ENCODE results near the gene DPF3. TPM values are rescaled to one million over a fixed set of nuclear protein-coding genes. Genes with fewer than 3 reads are reported as not detected.
A peak's percentile ranks its signal among the peaks of the same experiment; 100 is the strongest.

The DPF3 gene
- total and polyA plus RNA-seq, 9 of the 15 experiments (the other 6 are each of a cell fraction or from before 2014, with no cell fraction given) = 0.21 to 4.9 (median 1.2) TPM

- TF ChIP-seq MYC (IDR thresholded peaks at IDR 0.05; ENCODE audit: low read depth, low read length) (peak; percentile 81), MYC (CRISPR knock-in tag; IDR thresholded peaks at IDR 0.05; ENCODE audit: borderline replicate concordance, low read depth) (peak; percentile 79; the same call in 1 of the 2 replicates), SAP30 (IDR thresholded peaks at IDR 0.05; ENCODE audit: borderline replicate concordance, insufficient read depth, low read depth, low read length, poor library complexity, severe bottlenecking) (peak; percentile 99), ZNF695 (CRISPR knock-in tag; IDR thresholded peaks at IDR 0.05) (no peak), ZC3H11A (IDR thresholded peaks at IDR 0.05; ENCODE audit: low read depth, low read length) (no peak), ZNF444 (CRISPR knock-in tag; IDR thresholded peaks at IDR 0.05) (no peak), POLR2G (IDR thresholded peaks at IDR 0.05; ENCODE audit: low read depth, low read length) (peak; percentile 79), ZNF197 (CRISPR knock-in tag; IDR thresholded peaks at IDR 0.05; ENCODE audit: low read depth) (no peak), HDAC2 (IDR thresholded peaks at IDR 0.05) (peak; percentile 67; the same call in 1 of the 2 replicates), TBP (optimal IDR thresholded peaks at IDR 0.05; ENCODE audit: low read depth, low read length) (peak; percentile 68), FOS (IDR thresholded peaks at IDR 0.05; ENCODE audit: extremely low read depth, insufficient read length) (peak; percentile 90), ASH1L (IDR thresholded peaks at IDR 0.05; ENCODE audit: borderline replicate concordance, low read depth, partially characterized antibody) (peak; percentile 90), IRF2 (CRISPR knock-in tag; IDR thresholded peaks at IDR 0.05) (no peak), CREB1 (IDR thresholded peaks at IDR 0.05) (no peak), CREB1 (CRISPR knock-in tag; IDR thresholded peaks at IDR 0.05) (peak; percentile 66; the same call in 1 of the 2 replicates), MEF2D (tag; conservative IDR thresholded peaks at IDR 0.05; ENCODE audit: low read depth) (no peak), ZNF707 (CRISPR knock-in tag; conservative IDR thresholded peaks at IDR 0.05) (no peak)
- TF ChIP-seq, protein P1, sequence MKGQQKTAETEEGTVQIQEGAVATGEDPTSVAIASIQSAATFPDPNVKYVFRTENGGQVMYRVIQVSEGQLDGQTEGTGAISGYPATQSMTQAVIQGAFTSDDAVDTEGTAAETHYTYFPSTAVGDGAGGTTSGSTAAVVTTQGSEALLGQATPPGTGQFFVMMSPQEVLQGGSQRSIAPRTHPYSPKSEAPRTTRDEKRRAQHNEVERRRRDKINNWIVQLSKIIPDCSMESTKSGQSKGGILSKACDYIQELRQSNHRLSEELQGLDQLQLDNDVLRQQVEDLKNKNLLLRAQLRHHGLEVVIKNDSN (CRISPR knock-in tag; IDR thresholded peaks at IDR 0.05) = peak; percentile 15; the same call in 1 of the 2 replicates
- TF ChIP-seq, protein P2, sequence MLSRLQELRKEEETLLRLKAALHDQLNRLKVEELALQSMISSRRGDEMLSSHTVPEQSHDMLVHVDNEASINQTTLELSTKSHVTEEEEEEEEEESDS (CRISPR knock-in tag; IDR thresholded peaks at IDR 0.05) = no peak
- TF ChIP-seq, protein P3, sequence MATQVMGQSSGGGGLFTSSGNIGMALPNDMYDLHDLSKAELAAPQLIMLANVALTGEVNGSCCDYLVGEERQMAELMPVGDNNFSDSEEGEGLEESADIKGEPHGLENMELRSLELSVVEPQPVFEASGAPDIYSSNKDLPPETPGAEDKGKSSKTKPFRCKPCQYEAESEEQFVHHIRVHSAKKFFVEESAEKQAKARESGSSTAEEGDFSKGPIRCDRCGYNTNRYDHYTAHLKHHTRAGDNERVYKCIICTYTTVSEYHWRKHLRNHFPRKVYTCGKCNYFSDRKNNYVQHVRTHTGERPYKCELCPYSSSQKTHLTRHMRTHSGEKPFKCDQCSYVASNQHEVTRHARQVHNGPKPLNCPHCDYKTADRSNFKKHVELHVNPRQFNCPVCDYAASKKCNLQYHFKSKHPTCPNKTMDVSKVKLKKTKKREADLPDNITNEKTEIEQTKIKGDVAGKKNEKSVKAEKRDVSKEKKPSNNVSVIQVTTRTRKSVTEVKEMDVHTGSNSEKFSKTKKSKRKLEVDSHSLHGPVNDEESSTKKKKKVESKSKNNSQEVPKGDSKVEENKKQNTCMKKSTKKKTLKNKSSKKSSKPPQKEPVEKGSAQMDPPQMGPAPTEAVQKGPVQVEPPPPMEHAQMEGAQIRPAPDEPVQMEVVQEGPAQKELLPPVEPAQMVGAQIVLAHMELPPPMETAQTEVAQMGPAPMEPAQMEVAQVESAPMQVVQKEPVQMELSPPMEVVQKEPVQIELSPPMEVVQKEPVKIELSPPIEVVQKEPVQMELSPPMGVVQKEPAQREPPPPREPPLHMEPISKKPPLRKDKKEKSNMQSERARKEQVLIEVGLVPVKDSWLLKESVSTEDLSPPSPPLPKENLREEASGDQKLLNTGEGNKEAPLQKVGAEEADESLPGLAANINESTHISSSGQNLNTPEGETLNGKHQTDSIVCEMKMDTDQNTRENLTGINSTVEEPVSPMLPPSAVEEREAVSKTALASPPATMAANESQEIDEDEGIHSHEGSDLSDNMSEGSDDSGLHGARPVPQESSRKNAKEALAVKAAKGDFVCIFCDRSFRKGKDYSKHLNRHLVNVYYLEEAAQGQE (IDR thresholded peaks at IDR 0.05; ENCODE audit: borderline replicate concordance) = peak; percentile 36; the same call in 1 of the 2 replicates
- TF ChIP-seq, protein P3 (CRISPR knock-in tag; IDR thresholded peaks at IDR 0.05; ENCODE audit: low read depth) = no peak
Observed at GRCh38 chr14:72926292-72927028, 32.6 kb upstream of the DPF3 start, which contains the start of gene DCAF4 (continued).

Data from K562 (cell line).